SK-N-SH (cell line): ENCODE data around the gene PCNX2. TPM values are rescaled to one million over a fixed set of nuclear protein-coding genes. Genes with fewer than 3 reads are reported as not detected.

Source experiments
- CTCF ChIA-PET: fragments of 300-600, 350-600 bp; formaldehyde crosslinking; extraction: SDS; loops from one replicate; lab custom pipeline; 2021; lab: Yijun Ruan, JAX
- POLR2A ChIA-PET: fragments of 350-600 bp; sonication (Branson Sonifier 250); formaldehyde crosslinking; extraction: SDS; loops from one replicate; lab custom pipeline; 2020; ENCODE audit warnings: antibody characterized with exemption, inconsistent platforms; lab: Yijun Ruan, JAX
- DNase-seq: peaks from one replicate; pipeline ENCODE4 v3.0.0; 2012
- H2AFZ ChIP-seq: fragments of 200-600 bp; sonication (generic); 2 replicates; pipeline ENCODE4 v1.8.1; 2016; ENCODE audit warnings: antibody characterized with exemption, mild to moderate bottlenecking, low read depth
- H3F3A ChIP-seq: fragments of 200-600 bp; sonication (generic); replicated peaks from 2 replicates; pipeline ENCODE3; 2016; ENCODE audit warnings: antibody characterized with exemption, mild to moderate bottlenecking; ENCODE audit not compliant: insufficient read depth
- H3K27ac ChIP-seq, 2 experiments: fragments of 200-500 bp in 1 of 2; fragments of 200-600 bp in 1 of 2; sonication (Bioruptor generic) in 1 of 2; sonication (generic), shearing (Covaris generic) in 1 of 2; 2 replicates each; pipeline versions ENCODE4 v1.5.1 to v1.6.1; 2014 to 2016; ENCODE audit warnings: low read depth in 2 of 2, inconsistent platforms in 1 of 2, low read length in 1 of 2, mild to moderate bottlenecking in 1 of 2, mixed read lengths in 1 of 2
- H3K27me3 ChIP-seq: fragments of 200-600 bp; sonication (generic), shearing (Covaris generic); 2 replicates; pipeline ENCODE4 v1.6.1; 2016; ENCODE audit warnings: mixed run types; ENCODE audit not compliant: insufficient read depth
- H3K36me3 ChIP-seq, 2 experiments: fragments of 200-500 bp in 1 of 2; fragments of 200-600 bp in 1 of 2; sonication (Bioruptor generic) in 1 of 2; sonication (generic) in 1 of 2; replicated peaks in 1 of 2; 2 replicates each; pipeline versions ENCODE3 to v1.5.1; 2014 to 2016; ENCODE audit warnings: low read length in 1 of 2, mild to moderate bottlenecking in 1 of 2; ENCODE audit not compliant: insufficient read depth in 2 of 2, control insufficient read depth in 1 of 2
- H3K4me1 ChIP-seq, 2 experiments: fragments of 200-500 bp in 1 of 2; fragments of 200-600 bp in 1 of 2; sonication (Bioruptor generic) in 1 of 2; sonication (generic), shearing (Covaris generic) in 1 of 2; 2 replicates each; pipeline versions ENCODE4 v1.5.1 to v1.6.1; 2014 to 2016; ENCODE audit warnings: low read depth in 1 of 2, low read length in 1 of 2, mixed run types in 1 of 2; ENCODE audit not compliant: insufficient read depth in 2 of 2, control insufficient read depth in 1 of 2
- H3K4me2 ChIP-seq: fragments of 200-600 bp; sonication (generic), shearing (Covaris generic); 2 replicates; pipeline ENCODE4 v1.6.1; 2017; ENCODE audit warnings: mixed run types
- H3K4me3 ChIP-seq, 2 experiments: fragments of 200-500 bp in 1 of 2; fragments of 200-600 bp in 1 of 2; sonication (Bioruptor generic) in 1 of 2; sonication (generic), shearing (Covaris generic) in 1 of 2; 2 replicates each; pipeline versions ENCODE4 v1.5.1 to v1.8.1; 2014 to 2016; ENCODE audit warnings: low read depth in 2 of 2, inconsistent platforms in 1 of 2, low read length in 1 of 2, mild to moderate bottlenecking in 1 of 2, mixed read lengths in 1 of 2, moderate library complexity in 1 of 2
- H3K79me2 ChIP-seq: fragments of 200-600 bp; sonication (generic); 2 replicates; pipeline ENCODE4 v1.8.1; 2017; ENCODE audit warnings: mild to moderate bottlenecking; ENCODE audit not compliant: insufficient read depth
- H3K9ac ChIP-seq: fragments of 200-600 bp; sonication (generic); 2 replicates; pipeline ENCODE4 v1.6.1; 2017; ENCODE audit warnings: mixed run types
- H3K9me2 ChIP-seq: fragments of 200-600 bp; sonication (generic); 2 replicates; pipeline ENCODE4 v1.6.1; 2017; ENCODE audit warnings: mixed run types
- H3K9me3 ChIP-seq: fragments of 200-600 bp; sonication (generic); 2 replicates; pipeline ENCODE4 v1.6.1; 2017; ENCODE audit warnings: mixed run types, mild to moderate bottlenecking, moderate library complexity
- H4K20me1 ChIP-seq: fragments of 200-600 bp; sonication (generic); 2 replicates; pipeline ENCODE4 v1.6.1; 2017; ENCODE audit warnings: mild to moderate bottlenecking, mixed run types; ENCODE audit not compliant: insufficient read depth
- EP300 ChIP-seq, 2 experiments: IDR thresholded peaks; 2 replicates each; pipeline versions ENCODE4 v1.4.0 to v1.6.1; 2012; ENCODE audit warnings: borderline replicate concordance in 1 of 2, low read depth in 1 of 2, low read length in 1 of 2
- FOSL2 ChIP-seq: IDR thresholded peaks from 2 replicates; pipeline ENCODE4 v1.4.0; 2012; ENCODE audit warnings: low read depth, mild to moderate bottlenecking, moderate library complexity, borderline replicate concordance
- FOXJ3 ChIP-seq: sonication (generic); formaldehyde crosslinking; IDR thresholded peaks from 2 replicates; pipeline ENCODE4 v1.5.1; 2020; ENCODE audit warnings: mild to moderate bottlenecking, missing genetic modification reagents
- FOXM1 ChIP-seq: IDR thresholded peaks from 2 replicates; pipeline ENCODE4 v1.4.0; 2012; ENCODE audit warnings: low read depth, mild to moderate bottlenecking
- GATA2 ChIP-seq: sonication (generic); formaldehyde crosslinking; IDR thresholded peaks from 2 replicates; pipeline ENCODE4 v1.5.0; 2020; ENCODE audit warnings: mild to moderate bottlenecking, missing genetic modification reagents
- JUND ChIP-seq: IDR thresholded peaks from 2 replicates; pipeline ENCODE4 v1.4.0; 2012
- MEF2A ChIP-seq: IDR thresholded peaks from 2 replicates; pipeline ENCODE4 v1.4.0; 2012; ENCODE audit warnings: low read depth, borderline replicate concordance
- MXI1 ChIP-seq: IDR thresholded peaks from 2 replicates; pipeline ENCODE4 v1.6.1; 2012; ENCODE audit warnings: mild to moderate bottlenecking, low read depth, low read length, improper control_type of control experiment
- NRF1 ChIP-seq: IDR thresholded peaks from 2 replicates; pipeline ENCODE4 v1.6.1; 2012; ENCODE audit warnings: low read depth, mild to moderate bottlenecking, low read length
- RAD21 ChIP-seq: IDR thresholded peaks from 2 replicates; pipeline ENCODE4 v1.6.1; 2012; ENCODE audit warnings: mild to moderate bottlenecking, low read length
- REST ChIP-seq: IDR thresholded peaks from 2 replicates; pipeline ENCODE4 v1.6.1; 2012; ENCODE audit warnings: mild to moderate bottlenecking, low read depth, low read length, moderate library complexity
- TAF1 ChIP-seq: IDR thresholded peaks from 2 replicates; pipeline ENCODE4 v1.6.1; 2012; ENCODE audit warnings: low read depth, mild to moderate bottlenecking, low read length, moderate library complexity, borderline replicate concordance
- TEAD4 ChIP-seq: IDR thresholded peaks from 2 replicates; pipeline ENCODE4 v1.4.0; 2012; ENCODE audit warnings: mild to moderate bottlenecking, borderline replicate concordance; ENCODE audit not compliant: insufficient read depth
- YY1 ChIP-seq: IDR thresholded peaks from 2 replicates; pipeline ENCODE4 v1.4.0; 2012; ENCODE audit warnings: low read depth, mild to moderate bottlenecking
- WGBS: methylation state at CpG from one replicate; pipeline ENCODE4 v1.1.6; 2017; ENCODE audit warnings: low lambda C conversion rate; 5-methylcytosine and 5-hydroxymethylcytosine counted together
- polyA plus RNA-seq, 3 experiments: library from polyadenylated mRNA; depleted of rRNA; stranded (reverse); fragments of >200 nt; gene quantifications; 2 replicates each; pipeline ENCODE4 v1.2.3, GENCODE V29; 2012

The PCNX2 gene
- polyA plus RNA-seq, 1 of the 3 experiments (the other 2 are of a cell fraction), result 10.6 TPM

- H3K9me3 ChIP-seq, result no peaks in the 10 kb centered on the region
- TF ChIP-seq JUND (no peak), YY1 (no peak), TEAD4 (no peak), REST (no peak), EP300 (IDR thresholded peaks at IDR 0.05; ENCODE audit: borderline replicate concordance in 1 of 2, low read depth in 1 of 2, low read length in 1 of 2) (no peak), TAF1 (no peak), FOSL2 (no peak), FOXJ3 (no peak), MXI1 (no peak), MEF2A (no peak), NRF1 (no peak), RAD21 (no peak), FOXM1 (no peak), GATA2 (CRISPR knock-in tag) (no peak)
- TF ChIP-seq, all 33 proteins: peak for 0
- no peak for DNase-seq
- Histone ChIP-seq H3K36me3 (no peaks in the 10 kb centered on the region), H3K4me3 (no peak overlapping the region), H3K27ac (no peak overlapping the region), H3K27me3 (no peaks in the 10 kb centered on the region), H3K79me2 (no peaks in the 10 kb centered on the region), H3K9ac (no peak overlapping the region), H4K20me1 (no peaks in the 10 kb centered on the region), H2AFZ (no peak overlapping the region), H3F3A (no peaks in the 10 kb centered on the region), H3K4me2 (no peak overlapping the region), H3K4me1 (peaks cover 0 to 5% of the 10 kb centered on the region in 2 experiments; a peak in 2 of 4 replicates), H3K9me2 (no peaks in the 10 kb centered on the region)
- 40% methylated on average over 2 of the region's 2 CpGs for WGBS
- CTCF ChIA-PET, result no interaction called here
- POLR2A ChIA-PET, result no interaction called here
Observed at GRCh38 chr1:232939748-232940147, 355.8 kb downstream of the PCNX2 start.

- H2AFZ ChIP-seq, result no peak overlapping the region
- POLR2A ChIA-PET, result no interaction called here
- H3K27me3 ChIP-seq, result no peaks in the 10 kb centered on the region
- H3K4me1 ChIP-seq, result peaks cover 0 to 5% of the 10 kb centered on the region in 2 experiments; a peak in 2 of 4 replicates
- no peak overlapping the region for H3K4me3 ChIP-seq
- no peak for DNase-seq
- CTCF ChIA-PET, result no interaction called here
- no peaks in the 10 kb centered on the region for H3K79me2 ChIP-seq
- H3F3A ChIP-seq, result no peaks in the 10 kb centered on the region
- H3K9me2 ChIP-seq, result no peaks in the 10 kb centered on the region
- TF ChIP-seq MXI1, result no peak
- TF ChIP-seq FOSL2, result no peak
- no peak for TF ChIP-seq YY1
- TF ChIP-seq, all 33 proteins: peak for 0
- WGBS, result 95% methylated on average over 11 of the region's 11 CpGs
- Histone ChIP-seq H4K20me1 (no peaks in the 10 kb centered on the region), H3K36me3 (no peaks in the 10 kb centered on the region), H3K27ac (no peak overlapping the region), H3K9me3 (no peaks in the 10 kb centered on the region), H3K9ac (no peak overlapping the region), H3K4me2 (no peak overlapping the region)
Observed at GRCh38 chr1:232938926-232939325, 356.6 kb downstream of the PCNX2 start.
